SK-N-SH treated with all-trans-retinoic acid at 6 μM for 48 hours (cell line): ENCODE measurements around the gene PHACTR4.
"Not testable (repeated sequence)": the region's sequence is repeated elsewhere in the genome, so short reads cannot be mapped to it uniquely, and the experiment has no call there.

Experiments
- ATAC-seq: fragments of 200-7000 bp; cut with Tn5 transposase; 3 replicates; pipeline ENCODE4 v1.9.1; 2020; ENCODE audit warnings: mild to moderate bottlenecking, moderate library complexity
- ARNTL ChIP-seq: fragments of 450-650 bp; formaldehyde crosslinking; IDR thresholded peaks from 2 replicates; pipeline ENCODE4 v1.5.0; 2020; ENCODE audit warnings: low read depth, mild to moderate bottlenecking, moderate library complexity, borderline replicate concordance
- BACH2 ChIP-seq: fragments of 250-450 bp; sonication (Bioruptor Pico); IDR thresholded peaks from 2 replicates; pipeline ENCODE4 v1.9.0; 2021; ENCODE audit warnings: mild to moderate bottlenecking, borderline replicate concordance
- CSDC2 ChIP-seq: fragments of 250-450 bp; sonication (Bioruptor Pico); IDR thresholded peaks from 2 replicates; pipeline ENCODE4 v1.5.0; 2020; ENCODE audit warnings: mild to moderate bottlenecking, moderate library complexity
- ESRRG ChIP-seq: fragments of 250-450 bp; sonication (Bioruptor Pico); IDR thresholded peaks from 2 replicates; pipeline ENCODE4 v1.6.1; 2021; ENCODE audit warnings: mild to moderate bottlenecking
- OSR1 ChIP-seq: fragments of 250-450 bp; sonication (Bioruptor Pico); IDR thresholded peaks from 2 replicates; pipeline ENCODE4 v1.8.0; 2022; ENCODE audit warnings: moderate library complexity, mild to moderate bottlenecking, inconsistent platforms
- PPARA ChIP-seq: fragments of 250-450 bp; sonication (Bioruptor Pico); IDR thresholded peaks from 2 replicates; pipeline ENCODE4 v1.5.0; 2020; ENCODE audit warnings: mild to moderate bottlenecking, borderline replicate concordance
- RARB ChIP-seq: fragments of 250-450 bp; sonication (Bioruptor Pico); IDR thresholded peaks from 2 replicates; pipeline ENCODE4 v1.8.0; 2021; ENCODE audit warnings: mild to moderate bottlenecking, moderate library complexity
- TCF4 ChIP-seq: fragments of 250-450 bp; sonication (Bioruptor Pico); IDR thresholded peaks from 2 replicates; pipeline ENCODE4 v1.8.0; 2021; ENCODE audit warnings: mild to moderate bottlenecking, moderate library complexity, borderline replicate concordance
- TOX ChIP-seq: fragments of 250-450 bp; sonication (Bioruptor Pico); IDR thresholded peaks from 2 replicates; pipeline ENCODE4 v1.8.0; 2021; ENCODE audit warnings: mild to moderate bottlenecking, moderate library complexity, borderline replicate concordance
- ZC3H10 ChIP-seq: fragments of 250-450 bp; sonication (Bioruptor Pico); IDR thresholded peaks from 2 replicates; pipeline ENCODE4 v1.5.1; 2021; ENCODE audit warnings: mild to moderate bottlenecking, moderate library complexity
- ZFP30 ChIP-seq: fragments of 450-650 bp; formaldehyde crosslinking; IDR thresholded peaks from 2 replicates; pipeline ENCODE4 v1.5.0; 2022; ENCODE audit warnings: mild to moderate bottlenecking, moderate library complexity
- ZNF70 ChIP-seq: fragments of 450-650 bp; formaldehyde crosslinking; IDR thresholded peaks from 2 replicates; pipeline ENCODE4 v1.5.0; 2020; ENCODE audit warnings: mild to moderate bottlenecking, moderate library complexity
- ZNF8 ChIP-seq: fragments of 450-650 bp; formaldehyde crosslinking; IDR thresholded peaks from 2 replicates; pipeline ENCODE4 v1.5.0; 2020; ENCODE audit warnings: mild to moderate bottlenecking, moderate library complexity
- TF ChIP-seq, protein P1 (sequence below): fragments of 250-450 bp; sonication (Bioruptor Pico); IDR thresholded peaks from 2 replicates; pipeline ENCODE4 v1.5.1; 2020; ENCODE audit warnings: low read depth, mild to moderate bottlenecking, moderate library complexity
- TF ChIP-seq, protein P2 (sequence below): fragments of 250-450 bp; sonication (Bioruptor Pico); IDR thresholded peaks from 2 replicates; pipeline ENCODE4 v1.8.0; 2021; ENCODE audit warnings: low read depth, mild to moderate bottlenecking, moderate library complexity, borderline replicate concordance
- TF ChIP-seq, protein P3 (sequence below): fragments of 250-450 bp; sonication (Bioruptor Pico); IDR thresholded peaks from 2 replicates; pipeline ENCODE4 v1.5.0; 2020; ENCODE audit warnings: mild to moderate bottlenecking, moderate library complexity

Gene PHACTR4

DNA sequence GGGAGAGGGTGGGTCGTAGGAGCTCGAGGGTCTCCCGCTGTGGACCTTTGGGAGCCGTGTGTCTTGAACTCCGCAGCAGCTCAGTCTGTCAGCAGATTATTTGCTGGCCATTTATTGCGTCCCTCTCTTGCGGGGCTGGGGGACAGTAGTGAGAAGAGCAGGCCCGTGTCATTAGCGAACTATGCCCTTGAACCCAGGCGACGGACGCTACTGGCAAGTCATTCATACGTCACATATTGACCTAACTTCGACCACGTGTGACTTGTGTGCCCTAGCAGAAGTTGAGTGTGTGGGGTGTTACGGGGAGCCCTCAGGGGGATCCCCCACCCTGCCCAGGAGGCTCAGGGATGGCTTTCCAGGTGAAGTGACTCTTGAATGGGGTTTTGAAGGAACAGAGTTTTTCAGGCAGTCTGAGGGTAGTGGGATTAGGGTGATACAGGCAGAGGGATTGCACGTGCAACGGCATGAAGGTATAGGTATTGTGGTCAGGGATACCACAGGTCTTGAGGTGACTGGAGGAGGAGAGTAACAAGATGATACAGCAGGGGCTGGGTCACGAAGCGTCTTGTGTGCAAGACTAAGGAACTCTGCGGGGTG, 149.3 kb downstream of the PHACTR4 start:
- no peak for TF ChIP-seq ARNTL (CRISPR knock-in tag)
- no peak for TF ChIP-seq CSDC2 (CRISPR knock-in tag)
- TF ChIP-seq, protein P1, sequence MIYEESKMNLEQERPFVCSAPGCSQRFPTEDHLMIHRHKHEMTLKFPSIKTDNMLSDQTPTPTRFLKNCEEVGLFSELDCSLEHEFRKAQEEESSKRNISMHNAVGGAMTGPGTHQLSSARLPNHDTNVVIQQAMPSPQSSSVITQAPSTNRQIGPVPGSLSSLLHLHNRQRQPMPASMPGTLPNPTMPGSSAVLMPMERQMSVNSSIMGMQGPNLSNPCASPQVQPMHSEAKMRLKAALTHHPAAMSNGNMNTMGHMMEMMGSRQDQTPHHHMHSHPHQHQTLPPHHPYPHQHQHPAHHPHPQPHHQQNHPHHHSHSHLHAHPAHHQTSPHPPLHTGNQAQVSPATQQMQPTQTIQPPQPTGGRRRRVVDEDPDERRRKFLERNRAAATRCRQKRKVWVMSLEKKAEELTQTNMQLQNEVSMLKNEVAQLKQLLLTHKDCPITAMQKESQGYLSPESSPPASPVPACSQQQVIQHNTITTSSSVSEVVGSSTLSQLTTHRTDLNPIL (CRISPR knock-in tag) = no peak
- no peak for TF ChIP-seq ZNF70 (CRISPR knock-in tag)
- ATAC-seq = no peak

DNA sequence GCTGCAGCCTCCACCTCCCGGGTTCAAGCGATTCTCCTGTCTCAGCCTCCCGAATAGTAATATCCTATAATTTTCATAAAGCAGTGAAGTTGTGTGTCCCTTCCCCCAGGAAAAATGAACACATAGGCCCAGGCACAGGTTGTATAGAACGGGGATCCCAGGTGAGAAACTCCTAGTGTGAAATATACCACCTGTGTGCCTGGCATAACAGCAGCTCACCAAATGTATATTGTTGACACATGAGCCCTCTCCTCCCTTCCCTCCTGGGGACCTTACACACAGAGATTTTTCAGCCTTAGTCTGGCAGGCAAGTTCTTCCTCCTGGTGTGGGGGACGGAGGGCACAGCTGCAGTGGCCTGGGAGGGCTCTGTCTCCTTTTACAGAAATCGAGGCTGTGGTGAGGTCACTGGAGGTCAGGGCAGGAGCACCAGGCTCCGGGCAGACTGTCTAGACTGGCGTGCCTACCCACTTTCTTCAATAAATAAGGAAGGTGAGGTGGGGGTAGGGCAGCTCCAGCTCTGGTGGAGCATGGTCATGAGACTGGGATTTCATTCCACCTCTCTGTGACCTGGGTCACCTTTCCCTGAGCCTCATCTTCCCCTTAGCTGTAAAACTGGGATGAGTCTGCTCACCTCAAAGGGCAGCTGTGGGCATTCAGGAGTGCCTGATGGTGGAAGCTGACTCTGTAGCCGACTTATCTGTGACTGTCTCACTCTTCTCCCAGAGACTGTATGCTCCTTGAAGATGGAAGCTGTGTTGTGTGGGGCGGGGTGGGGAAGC, 150.6 kb downstream of the PHACTR4 start:
- TF ChIP-seq RARB (no peak), ESRRG (CRISPR knock-in tag) (no peak), BACH2 (CRISPR knock-in tag) (no peak)
- ATAC-seq = no peak

DNA sequence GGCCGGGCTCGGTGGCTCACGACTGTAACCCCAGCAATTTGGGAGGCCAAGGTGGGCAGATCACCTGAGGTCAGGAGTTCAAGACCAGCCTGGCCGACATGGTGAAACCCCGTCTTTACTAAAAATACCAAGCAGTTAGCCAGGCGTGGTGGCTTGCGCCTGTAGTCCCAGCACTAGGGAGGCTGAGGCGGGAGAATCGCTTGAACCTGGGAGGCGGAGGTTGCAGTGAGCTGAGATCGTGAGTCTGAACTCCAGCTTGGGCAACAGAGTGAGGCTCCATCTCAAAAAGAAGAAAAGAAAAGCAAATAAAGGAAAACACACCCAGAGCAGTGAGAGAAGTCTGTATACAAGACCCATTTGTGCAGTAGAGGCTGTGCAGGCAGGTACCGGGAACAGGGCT, 151.3 kb downstream of the PHACTR4 start:
- not testable (repeated sequence) for ATAC-seq

DNA sequence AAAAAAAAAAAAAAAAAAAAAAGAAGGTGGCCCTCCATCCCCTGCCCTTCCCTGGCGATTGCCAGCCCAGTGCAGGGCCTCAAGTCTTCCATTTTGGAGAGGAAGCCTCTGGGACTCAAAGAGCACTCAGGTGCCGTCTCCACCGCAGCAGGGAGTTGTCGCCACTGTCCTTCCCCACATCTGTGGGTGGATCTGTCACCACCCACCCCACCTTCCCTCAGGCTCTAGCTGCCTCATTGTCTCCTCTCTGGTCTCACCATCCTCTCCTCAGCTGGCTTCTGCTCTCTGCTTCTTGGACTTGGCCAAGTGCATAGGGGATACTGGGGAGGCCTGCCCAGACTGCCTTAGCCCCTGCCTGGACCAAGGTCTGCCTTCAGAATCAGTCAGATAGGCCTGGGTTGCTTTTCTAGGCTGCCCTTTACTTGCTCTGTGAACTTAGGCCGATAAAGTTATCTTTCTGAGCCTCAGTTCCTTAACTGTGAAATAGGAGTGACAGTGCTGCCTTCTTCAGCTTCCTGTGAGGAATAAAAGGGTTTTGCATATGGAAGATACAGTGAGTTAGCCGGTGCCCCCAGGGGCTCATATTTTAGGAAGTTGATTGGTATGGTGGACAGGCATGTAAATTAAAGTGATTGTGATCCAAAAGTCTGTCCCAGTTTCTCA, 152.1 kb downstream of the PHACTR4 start:
- ATAC-seq = no peak

DNA sequence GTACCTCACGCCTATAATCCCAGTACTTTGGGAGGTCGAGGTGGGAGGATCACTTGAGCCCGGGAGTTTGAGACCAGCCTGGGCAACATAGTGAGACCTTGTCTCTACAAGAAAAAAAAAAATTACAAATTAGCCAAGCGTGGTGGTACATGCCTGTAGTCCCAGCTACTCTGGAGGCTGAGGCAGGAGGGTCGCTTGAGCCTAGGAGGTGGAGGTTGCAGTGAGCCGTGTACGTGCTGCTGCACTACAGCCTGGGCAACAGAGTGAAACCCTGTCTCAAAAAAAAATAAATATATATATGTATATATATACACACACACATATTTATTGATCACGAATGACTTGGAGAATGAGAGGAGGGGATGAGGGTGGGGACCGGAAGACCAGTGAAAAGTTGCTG, 153.0 kb downstream of the PHACTR4 start:
- not testable (repeated sequence) for ATAC-seq

More for the DNA sequence above, 152.1 kb downstream of the PHACTR4 start:
- no peak for TF ChIP-seq ZC3H10
- TF ChIP-seq RARB = no peak
- TF ChIP-seq, protein P1 (CRISPR knock-in tag) = no peak
- TF ChIP-seq, protein P2, sequence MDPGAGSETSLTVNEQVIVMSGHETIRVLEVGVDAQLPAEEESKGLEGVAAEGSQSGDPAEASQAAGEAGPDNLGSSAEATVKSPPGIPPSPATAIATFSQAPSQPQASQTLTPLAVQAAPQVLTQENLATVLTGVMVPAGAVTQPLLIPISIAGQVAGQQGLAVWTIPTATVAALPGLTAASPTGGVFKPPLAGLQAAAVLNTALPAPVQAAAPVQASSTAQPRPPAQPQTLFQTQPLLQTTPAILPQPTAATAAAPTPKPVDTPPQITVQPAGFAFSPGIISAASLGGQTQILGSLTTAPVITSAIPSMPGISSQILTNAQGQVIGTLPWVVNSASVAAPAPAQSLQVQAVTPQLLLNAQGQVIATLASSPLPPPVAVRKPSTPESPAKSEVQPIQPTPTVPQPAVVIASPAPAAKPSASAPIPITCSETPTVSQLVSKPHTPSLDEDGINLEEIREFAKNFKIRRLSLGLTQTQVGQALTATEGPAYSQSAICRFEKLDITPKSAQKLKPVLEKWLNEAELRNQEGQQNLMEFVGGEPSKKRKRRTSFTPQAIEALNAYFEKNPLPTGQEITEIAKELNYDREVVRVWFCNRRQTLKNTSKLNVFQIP (CRISPR knock-in tag) = no peak
- TF ChIP-seq CSDC2 (CRISPR knock-in tag) = no peak
- no peak for TF ChIP-seq ZNF8 (CRISPR knock-in tag)
- TF ChIP-seq TCF4 (CRISPR knock-in tag) = no peak
- TF ChIP-seq ZNF70 (CRISPR knock-in tag) = no peak
- no peak for TF ChIP-seq OSR1 (CRISPR knock-in tag)
- TF ChIP-seq ZFP30 (CRISPR knock-in tag) = no peak
- no peak for TF ChIP-seq TOX (CRISPR knock-in tag)
- no peak for TF ChIP-seq PPARA (CRISPR knock-in tag)
- TF ChIP-seq ESRRG (CRISPR knock-in tag) = no peak
- TF ChIP-seq, protein P3, sequence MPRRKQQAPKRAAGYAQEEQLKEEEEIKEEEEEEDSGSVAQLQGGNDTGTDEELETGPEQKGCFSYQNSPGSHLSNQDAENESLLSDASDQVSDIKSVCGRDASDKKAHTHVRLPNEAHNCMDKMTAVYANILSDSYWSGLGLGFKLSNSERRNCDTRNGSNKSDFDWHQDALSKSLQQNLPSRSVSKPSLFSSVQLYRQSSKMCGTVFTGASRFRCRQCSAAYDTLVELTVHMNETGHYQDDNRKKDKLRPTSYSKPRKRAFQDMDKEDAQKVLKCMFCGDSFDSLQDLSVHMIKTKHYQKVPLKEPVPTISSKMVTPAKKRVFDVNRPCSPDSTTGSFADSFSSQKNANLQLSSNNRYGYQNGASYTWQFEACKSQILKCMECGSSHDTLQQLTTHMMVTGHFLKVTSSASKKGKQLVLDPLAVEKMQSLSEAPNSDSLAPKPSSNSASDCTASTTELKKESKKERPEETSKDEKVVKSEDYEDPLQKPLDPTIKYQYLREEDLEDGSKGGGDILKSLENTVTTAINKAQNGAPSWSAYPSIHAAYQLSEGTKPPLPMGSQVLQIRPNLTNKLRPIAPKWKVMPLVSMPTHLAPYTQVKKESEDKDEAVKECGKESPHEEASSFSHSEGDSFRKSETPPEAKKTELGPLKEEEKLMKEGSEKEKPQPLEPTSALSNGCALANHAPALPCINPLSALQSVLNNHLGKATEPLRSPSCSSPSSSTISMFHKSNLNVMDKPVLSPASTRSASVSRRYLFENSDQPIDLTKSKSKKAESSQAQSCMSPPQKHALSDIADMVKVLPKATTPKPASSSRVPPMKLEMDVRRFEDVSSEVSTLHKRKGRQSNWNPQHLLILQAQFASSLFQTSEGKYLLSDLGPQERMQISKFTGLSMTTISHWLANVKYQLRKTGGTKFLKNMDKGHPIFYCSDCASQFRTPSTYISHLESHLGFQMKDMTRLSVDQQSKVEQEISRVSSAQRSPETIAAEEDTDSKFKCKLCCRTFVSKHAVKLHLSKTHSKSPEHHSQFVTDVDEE (CRISPR knock-in tag) = no peak
- TF ChIP-seq, all 23 proteins: peak for 0

DNA sequence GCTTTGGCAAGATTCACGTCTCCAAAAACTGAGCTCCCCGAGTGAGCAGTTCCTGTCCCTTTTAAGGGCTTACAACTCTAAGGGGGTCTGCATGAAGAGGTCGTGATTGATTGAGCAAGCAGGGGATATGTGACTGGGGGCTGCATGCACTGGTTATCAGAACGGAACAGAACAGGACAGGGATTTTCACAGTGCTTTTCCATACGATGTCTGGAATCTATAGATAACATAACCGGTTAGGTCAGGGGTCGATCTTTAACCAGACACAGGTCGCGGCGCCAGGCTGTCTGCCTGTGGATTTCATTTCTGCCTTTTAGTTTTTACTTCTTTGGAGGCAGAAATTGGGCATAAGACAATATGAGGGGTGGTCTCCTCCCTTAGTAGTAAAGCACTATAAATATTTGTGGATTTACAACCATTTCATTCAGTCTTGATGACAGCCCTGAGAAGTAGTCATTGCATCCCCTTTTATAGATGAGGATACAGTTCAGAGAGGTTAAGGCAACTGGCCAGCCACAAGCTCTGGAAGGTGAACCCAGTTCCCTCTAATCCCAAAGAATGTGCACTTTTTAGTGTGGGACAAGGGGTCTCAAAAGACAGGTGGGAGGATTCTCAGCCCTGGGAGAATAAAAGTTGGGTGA, 155.6 kb downstream of the PHACTR4 start:
- ATAC-seq = not testable (repeated sequence)
